CD4-positive, alpha-beta T cell treated with Interleukin-15 for 1 hour (primary cell): ENCODE measurements around the gene SYNE1.

Experiments
- DNase-seq: peaks from one replicate; pipeline ENCODE4 v3.0.0-alpha.2; 2020

The SYNE1 gene

DNA sequence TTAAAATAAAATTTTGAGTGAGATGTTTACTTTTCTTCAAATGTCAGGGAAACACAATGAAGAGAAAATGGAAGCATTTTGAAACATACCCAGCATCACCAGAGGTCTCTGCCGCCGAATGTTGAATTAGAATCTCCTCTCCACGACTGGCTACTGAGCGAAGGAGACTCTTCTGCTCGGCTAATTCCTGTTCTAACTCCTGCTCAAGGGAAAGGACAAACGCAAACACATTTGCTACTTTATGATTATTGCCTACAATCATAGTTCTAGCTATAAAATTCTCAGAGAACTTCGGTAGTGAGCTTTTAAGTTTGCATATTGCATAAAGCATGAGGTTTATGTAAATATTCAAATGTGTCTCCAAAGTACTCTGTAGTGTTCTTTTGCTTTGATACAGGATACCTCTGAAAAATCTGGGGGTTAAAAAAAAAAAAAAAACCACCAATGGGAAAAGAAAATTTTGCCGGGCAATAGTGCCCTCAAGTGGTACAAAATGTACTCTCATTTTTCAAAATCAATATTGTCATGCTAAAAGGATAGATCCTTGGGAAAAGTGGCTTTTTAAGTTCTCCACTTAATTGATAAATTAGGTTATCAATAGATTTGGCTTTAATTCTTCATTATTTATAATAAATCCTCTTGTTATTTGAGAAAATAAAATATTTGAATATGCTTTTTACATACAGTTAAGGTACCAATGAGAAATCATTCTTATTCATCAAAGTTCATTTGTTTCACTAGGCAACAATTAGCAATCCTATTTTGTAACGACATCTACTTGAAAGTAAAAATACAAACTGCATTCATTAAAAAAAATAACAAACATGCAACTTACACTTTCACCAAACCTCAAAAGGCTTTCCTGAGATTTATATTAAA, 369.0 kb downstream of the SYNE1 start:
- no peak for DNase-seq

GRCh38 chr6:152265651-152266050, 371.5 kb downstream of the SYNE1 start:
- DNase-seq = no peak

DNA sequence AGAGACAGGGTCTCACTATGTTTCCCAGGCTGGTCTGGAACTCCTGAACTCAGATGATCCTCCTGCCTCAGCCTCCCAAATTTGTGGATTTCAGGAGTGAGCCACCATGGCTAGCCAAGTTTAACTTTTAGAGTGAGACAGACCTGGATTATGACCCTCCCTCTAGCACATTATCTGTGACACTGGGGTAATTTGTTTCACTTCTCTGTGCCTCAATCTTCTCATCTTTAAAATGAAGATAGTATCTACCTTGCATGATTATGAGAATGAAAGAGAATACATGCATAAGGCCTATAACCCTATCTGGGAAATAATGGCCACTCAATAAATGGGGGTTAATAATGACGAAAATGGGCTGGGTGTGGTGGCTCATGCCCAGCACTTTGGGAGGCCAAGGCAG, 373.6 kb downstream of the SYNE1 start:
- DNase-seq = no peak

GRCh38 chr6:152261179-152261578, 376.0 kb downstream of the SYNE1 start:
- DNase-seq = no peak

DNA sequence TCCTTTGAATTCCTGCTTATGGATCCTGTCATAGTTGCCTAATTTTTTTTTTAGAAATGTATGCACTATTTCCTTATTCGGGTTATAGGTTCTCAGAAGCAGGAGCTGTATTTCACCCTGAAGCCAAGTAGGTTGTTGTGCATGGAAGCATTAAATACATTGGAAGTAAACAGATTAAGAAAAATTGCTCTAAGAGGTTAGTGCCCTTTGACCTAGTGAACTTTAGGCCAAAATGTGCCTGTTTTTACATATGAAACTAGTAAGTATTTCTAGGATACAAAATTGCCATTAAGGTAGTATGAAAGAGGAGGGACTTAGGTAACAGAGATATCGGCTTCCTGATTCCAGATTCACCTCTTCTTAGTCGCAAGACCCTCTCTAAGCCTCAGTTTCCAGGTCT, 377.9 kb downstream of the SYNE1 start:
- DNase-seq = no peak

GRCh38 chr6:152257581-152257980, 379.6 kb downstream of the SYNE1 start:
- no peak for DNase-seq

DNA sequence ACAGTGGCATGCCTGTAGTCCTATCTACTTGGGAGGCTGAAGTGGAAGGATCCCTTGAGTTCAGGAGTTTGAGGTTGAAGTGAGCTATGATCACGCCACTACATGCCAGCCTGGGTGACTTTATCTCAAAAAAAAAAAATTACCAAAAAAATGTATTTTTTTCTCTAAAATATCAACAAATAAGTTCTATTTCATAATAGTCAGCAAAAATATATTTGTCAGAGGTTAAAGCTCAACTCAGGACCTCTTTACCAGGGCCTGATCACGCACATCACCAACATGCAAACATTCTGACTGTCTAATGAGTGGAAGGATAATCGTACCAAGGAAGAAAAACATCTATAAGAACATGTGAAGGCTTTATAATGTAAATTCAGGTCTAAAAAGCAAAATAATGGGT, 387.0 kb downstream of the SYNE1 start:
- DNase-seq = no peak

DNA sequence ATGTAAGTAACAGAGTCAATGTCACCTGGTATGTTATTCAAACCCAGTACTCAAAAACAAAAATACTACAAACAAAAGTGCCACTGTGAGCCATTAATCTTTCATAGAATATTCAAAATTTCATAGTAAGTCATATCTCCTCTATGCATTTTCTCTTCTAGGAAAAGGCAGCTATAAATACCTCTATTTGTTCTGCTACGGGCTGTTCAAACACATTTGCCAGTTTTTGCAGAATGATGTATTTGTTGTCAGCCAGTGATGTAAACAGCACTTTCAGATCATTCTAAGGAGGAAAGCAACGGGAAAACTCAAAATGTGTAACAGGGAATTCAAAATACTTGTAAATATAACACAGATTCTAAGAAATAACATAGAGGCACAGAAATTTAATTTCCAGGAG, 388.2 kb downstream of the SYNE1 start:
- DNase-seq = no peak

GRCh38 chr6:152246554-152247337, 390.4 kb downstream of the SYNE1 start:
- no peak for DNase-seq

DNA sequence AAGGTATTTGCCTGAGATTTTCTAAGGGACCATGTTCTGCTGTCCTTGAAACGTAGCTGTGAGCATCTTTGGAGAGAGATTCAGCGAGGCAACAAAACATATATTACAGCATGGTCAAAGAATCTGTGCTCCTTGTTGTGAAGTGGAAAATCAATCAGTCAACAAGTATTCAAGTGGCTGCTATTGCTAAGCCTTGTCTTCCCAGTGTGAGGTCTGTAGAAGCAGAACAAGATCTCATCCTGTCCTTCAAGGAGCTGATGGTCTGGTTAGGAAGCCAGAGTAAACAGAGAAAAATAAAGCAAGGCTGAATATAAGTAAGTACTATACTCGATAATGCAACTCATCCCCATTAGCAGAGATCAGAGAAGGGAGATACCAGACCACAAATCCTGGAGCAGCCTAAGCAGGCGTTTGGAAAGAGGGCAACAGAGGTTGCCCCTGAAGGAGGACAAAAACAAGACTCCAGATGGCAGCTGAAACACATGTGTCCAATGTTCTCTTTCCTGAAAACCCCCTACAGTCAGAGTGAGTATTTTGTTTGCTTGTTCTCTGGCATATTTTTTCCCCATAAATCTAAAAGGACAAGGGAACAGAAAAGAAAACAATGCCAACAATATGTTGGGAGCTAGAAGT, 392.0 kb downstream of the SYNE1 start:
- DNase-seq = no peak

DNA sequence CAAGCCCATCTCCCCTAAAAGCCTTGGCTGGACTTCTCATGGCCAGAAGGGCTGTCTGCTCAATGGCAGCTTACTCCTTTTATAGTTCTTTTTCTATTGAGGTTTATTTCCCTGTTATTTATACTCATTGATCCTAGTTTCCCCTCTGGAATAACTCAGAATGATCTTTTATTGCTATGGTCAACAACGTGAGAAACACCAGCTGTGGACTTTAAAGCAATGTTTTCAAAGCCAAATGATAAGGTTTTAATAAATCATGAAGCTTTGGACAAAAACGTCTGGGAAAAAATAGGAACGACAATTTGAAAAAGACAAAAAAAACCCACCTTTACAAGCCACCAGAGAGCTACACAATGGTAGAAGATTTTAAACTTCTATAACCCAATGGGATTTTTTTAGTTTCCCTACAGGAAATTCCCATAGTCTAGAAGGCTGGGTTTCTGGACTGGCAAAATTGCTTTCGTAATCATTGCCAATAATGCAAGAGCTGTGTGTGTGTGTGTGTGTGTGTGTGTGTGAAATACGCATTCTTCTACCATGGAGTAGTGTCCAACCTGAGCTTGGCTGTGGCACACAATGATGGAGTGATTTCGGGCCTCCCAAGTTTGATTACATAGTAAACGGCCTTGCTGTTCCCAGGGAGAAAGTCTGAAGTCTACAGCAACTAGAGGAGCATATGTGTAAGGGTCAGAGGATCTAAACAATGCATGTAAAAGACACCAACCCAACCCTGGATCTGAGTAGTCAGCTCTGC, 396.0 kb downstream of the SYNE1 start:
- no peak for DNase-seq

DNA sequence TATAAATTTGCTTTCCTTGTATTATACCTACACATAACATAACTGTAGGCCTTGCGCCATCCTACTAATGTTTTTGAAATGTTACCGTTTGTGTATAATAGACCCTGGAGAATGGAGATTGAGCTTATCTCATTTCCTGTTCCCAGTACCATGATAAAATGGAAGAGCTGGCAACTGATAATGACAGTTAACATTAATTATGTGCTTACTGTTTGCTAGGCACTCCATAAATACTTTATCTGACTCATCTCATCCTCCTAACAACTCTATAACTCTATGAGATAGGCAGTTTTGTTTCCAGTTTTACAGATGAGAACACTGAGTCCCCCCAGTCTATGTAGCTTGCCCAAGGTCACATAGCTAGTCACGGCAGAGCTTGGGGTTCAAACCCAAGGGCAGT, 396.7 kb downstream of the SYNE1 start:
- no peak for DNase-seq

DNA sequence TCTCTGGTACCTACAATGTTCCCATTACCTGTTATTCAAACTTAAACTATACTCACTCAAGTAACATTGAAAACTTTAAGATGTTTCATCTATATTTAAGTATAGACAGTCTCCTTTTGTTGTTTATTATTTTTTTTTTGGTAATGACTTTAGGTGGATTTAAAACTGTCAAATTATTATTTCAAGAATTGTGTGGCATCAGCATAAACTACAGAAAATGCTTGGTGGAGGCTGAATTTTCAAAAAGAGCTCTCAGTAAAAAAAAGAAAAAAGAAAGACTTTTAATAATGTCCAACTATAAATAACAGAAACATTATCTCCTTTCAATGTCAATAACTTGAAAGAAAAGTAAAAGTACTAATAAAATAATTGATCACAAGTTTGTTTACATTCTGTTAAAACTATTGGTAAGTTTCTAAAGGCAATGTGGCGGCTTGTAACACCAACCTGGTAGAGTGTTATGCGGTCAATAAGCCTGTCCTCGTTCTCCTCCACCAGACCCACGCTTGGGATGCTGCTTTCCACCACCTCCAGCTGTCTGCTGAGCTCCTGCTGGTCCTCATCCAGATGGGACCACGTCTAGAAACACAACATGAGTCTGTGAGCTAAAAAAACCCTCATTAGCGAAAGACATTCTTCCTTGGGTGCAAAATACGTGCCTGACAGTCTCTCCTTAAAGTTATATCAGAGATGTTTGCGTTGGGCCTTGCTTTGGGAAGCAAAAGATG, 400.6 kb downstream of the SYNE1 start:
- no peak for DNase-seq

DNA sequence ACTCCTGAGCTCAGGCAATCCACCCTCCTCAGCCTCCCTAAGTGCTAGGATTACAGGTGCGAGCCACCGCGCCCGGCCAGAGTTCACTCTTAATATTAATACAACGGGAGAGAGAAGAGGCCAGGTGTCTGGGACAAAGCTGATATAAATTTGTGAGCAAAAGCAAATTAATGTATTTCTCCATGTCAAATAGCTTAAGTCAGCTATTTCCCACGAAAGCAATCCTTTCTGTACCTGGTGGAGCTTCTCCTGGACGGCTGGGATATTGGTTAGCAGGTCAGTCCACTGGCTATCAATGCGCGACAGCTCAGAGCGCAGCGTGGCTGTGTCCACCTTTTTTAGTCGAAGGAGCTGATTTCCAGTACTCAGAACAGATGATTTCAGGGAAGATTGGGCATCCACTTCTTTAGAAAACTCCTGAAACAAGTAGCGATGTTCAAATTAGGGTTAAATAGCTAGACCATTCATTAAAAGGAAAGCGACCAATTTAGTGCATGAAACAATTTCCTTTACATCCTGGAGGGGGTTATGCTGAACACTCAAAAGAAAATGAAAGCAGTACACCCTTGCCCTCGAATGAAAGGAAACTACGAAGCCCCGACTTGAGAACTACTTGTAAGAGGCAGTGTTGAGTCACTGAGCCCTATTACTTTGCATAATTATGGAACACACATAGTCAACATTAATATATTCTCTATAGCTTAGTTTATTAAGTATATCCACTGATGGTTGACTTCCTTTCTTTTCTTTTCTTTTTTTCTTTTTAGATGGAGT, 403.4 kb downstream of the SYNE1 start:
- DNase-seq = no peak

DNA sequence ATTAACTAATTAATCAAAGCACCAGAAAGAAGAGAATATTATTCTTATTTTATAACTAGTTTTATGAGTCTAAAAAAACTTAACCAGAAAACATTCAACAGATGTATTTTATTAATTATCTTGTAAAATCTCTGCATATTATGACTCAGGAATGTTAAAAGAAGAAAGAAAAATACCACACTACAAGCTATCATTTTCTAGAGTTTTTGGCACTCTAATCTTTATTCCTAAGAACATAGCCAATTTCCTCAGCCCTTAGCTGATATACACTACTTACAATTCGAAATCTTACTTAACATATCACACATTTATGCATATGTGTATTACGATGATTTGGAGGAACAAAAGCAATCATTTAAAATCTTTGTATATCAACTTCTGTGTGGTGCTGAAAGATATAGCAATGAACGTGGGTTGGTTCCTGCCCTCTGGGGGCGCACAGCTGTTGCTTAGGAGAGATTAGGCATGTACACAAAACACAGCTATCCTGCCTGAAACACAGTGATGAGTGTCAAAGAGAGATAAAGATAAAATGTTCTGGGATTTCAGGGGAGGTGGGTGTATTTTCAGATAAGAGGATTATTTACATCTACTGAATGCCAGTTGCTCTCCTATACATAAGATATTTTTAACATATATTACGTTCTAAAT, 404.5 kb downstream of the SYNE1 start:
- DNase-seq = no peak

GRCh38 chr6:152229330-152229729, 407.8 kb downstream of the SYNE1 start:
- no peak for DNase-seq

- DNase-seq = no peak
Observed at GRCh38 chr6:152226119-152226518, 411.0 kb downstream of the SYNE1 start.

- DNase-seq = no peak
Observed at GRCh38 chr6:152225241-152225934, 411.8 kb downstream of the SYNE1 start.

DNA sequence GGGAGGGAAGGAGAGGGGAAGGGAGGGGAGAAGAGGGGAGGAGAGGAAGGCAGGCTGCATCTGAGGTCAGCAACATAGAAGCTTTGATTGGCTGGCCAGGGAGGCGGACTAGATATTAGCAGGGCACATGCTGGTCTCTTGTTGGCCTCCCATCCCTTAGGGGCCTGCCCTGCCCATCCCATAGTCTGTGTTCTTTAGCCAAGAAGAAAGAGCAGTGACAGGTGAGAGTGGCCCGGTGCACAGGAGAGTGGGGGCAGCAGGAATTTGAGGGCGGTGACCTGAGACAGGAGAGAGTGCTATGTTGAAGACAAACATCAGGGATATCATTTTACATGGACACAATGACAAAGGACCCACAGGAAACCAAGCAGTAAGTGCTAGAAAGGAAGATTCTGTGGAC, 413.5 kb downstream of the SYNE1 start:
- no peak for DNase-seq
